ENCODE results near the gene MRNIP.

MRNIP gene

DNA sequence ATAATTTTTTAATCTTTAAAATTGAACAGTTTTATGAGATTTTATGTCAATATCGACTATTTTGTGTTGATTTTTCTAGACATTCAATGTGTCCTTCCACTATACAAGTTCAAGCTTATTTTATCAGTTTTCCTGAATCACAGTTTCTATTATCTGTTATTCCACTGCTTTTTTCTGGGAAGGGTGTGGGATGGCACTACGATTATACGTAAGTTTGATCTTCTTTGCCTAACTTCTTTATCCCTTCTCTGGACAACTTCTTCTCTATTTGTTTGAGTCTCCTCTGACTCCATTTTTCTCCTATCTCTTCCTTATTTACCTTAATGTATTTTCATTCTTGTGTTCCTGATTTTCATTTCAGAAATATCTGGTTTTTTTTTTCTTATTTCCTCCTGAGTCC, 24.5 kb upstream of the MRNIP start:
- TF ChIP-seq SIN3A (IDR thresholded peaks at IDR 0.05; ENCODE audit: borderline replicate concordance, insufficient read depth, low read length) (no peak), FOXP2 (optimal IDR thresholded peaks at IDR 0.05; ENCODE audit: borderline replicate concordance, extremely low read depth, extremely low read length, insufficient read depth) (no peak), REST (IDR thresholded peaks at IDR 0.05; ENCODE audit: insufficient read depth in 1 of 2, low read depth in 2 of 2, low read length in 2 of 2) (no peak), TAF1 (IDR thresholded peaks at IDR 0.05; ENCODE audit: borderline replicate concordance, insufficient read depth, low read length) (no peak), POLR2AphosphoS5 (IDR thresholded peaks at IDR 0.05; ENCODE audit: low read depth, low read length) (no peak)

DNA sequence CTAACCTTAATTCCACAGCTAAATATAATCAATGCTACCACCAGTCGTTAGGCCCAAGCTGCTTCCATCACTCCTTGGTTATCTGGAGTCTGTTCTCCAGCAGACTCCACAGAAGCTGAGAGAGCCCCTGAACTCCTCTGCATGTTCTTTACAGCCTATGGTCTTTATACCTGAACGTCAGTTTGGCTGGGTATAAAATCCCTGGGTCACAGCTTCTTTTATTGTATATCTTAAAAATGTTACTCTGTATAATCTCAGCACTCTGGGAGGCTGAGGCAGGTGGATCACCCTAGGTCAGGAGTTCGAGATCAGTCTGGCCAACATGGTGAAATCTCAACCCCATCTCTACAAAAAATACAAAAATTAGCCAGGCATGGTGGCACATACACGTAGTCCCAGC, 23.7 kb upstream of the MRNIP start:
- TF ChIP-seq FOXP2 (optimal IDR thresholded peaks at IDR 0.05; ENCODE audit: borderline replicate concordance, extremely low read depth, extremely low read length, insufficient read depth) (no peak), SIN3A (IDR thresholded peaks at IDR 0.05; ENCODE audit: borderline replicate concordance, insufficient read depth, low read length) (no peak), REST (IDR thresholded peaks at IDR 0.05; ENCODE audit: insufficient read depth in 1 of 2, low read depth in 2 of 2, low read length in 2 of 2) (no peak), TAF1 (IDR thresholded peaks at IDR 0.05; ENCODE audit: borderline replicate concordance, insufficient read depth, low read length) (no peak), POLR2AphosphoS5 (IDR thresholded peaks at IDR 0.05; ENCODE audit: low read depth, low read length) (no peak)

DNA sequence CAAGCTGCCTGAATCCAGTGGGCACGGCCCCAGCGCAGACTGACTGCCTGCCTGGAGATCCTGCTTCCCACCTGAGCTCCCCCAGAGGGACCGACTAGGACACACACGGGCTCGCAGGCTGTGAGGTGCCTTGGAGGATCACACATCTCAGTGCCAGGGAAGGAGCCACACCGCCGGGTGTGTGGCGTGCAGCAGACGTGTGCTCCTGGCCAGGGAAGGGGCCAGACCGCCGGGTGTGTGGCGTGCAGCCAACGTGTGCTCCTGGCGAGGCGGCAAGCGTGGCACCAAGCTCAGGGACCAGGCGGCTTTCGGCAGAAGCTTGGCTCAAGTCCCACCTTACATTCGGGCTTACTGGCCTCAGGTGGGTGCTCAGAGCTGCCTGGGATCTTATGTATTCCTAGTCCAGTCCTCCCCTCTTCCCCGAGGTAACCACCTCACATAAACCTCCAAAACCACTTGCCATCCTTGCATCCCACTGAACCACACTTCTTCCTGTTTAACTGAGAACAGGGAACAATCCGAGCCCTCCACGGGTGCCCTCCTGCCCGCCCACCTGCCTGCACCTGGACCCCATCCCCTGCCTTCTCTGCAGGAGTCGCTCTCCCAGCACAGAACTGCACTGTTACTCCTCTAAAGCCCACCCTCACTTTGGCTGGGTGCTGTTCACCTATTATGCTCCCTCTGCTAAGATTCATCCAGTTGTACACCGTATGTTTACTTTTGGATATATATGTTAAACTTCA, 22.4 kb upstream of the MRNIP start:
- TF ChIP-seq POLR2AphosphoS5 (IDR thresholded peaks at IDR 0.05; ENCODE audit: low read depth, low read length) = no peak
- TF ChIP-seq TAF1 (IDR thresholded peaks at IDR 0.05; ENCODE audit: borderline replicate concordance, insufficient read depth, low read length) = no peak
- TF ChIP-seq FOXP2 (optimal IDR thresholded peaks at IDR 0.05; ENCODE audit: borderline replicate concordance, extremely low read depth, extremely low read length, insufficient read depth) = no peak
- no peak for TF ChIP-seq REST (IDR thresholded peaks at IDR 0.05; ENCODE audit: insufficient read depth in 1 of 2, low read depth in 2 of 2, low read length in 2 of 2)
- TF ChIP-seq SIN3A (IDR thresholded peaks at IDR 0.05; ENCODE audit: borderline replicate concordance, insufficient read depth, low read length) = no peak

GRCh38 chr5:179880066-179880650, 21.5 kb upstream of the MRNIP start:
- no peak for TF ChIP-seq POLR2AphosphoS5 (IDR thresholded peaks at IDR 0.05; ENCODE audit: low read depth, low read length)
- TF ChIP-seq SIN3A (IDR thresholded peaks at IDR 0.05; ENCODE audit: borderline replicate concordance, insufficient read depth, low read length) = no peak
- no peak for TF ChIP-seq REST (IDR thresholded peaks at IDR 0.05; ENCODE audit: insufficient read depth in 1 of 2, low read depth in 2 of 2, low read length in 2 of 2)
- no peak for TF ChIP-seq TAF1 (IDR thresholded peaks at IDR 0.05; ENCODE audit: borderline replicate concordance, insufficient read depth, low read length)
- TF ChIP-seq FOXP2 (optimal IDR thresholded peaks at IDR 0.05; ENCODE audit: borderline replicate concordance, extremely low read depth, extremely low read length, insufficient read depth) = no peak

All from PFSK-1 (cell line).